Measurements from ENCODE around the gene DRG1. TPM values are rescaled to one million over a fixed set of nuclear protein-coding genes. Genes with fewer than 3 reads are reported as not detected.
"Not testable (repeated sequence)": the region's sequence is repeated elsewhere in the genome, so short reads cannot be mapped to it uniquely, and the experiment has no call there.

DRG1 gene
- polyA plus RNA-seq, 2 of the 4 experiments (the other 2 are of a cell fraction): 77.5 to 90.4 TPM

DNA sequence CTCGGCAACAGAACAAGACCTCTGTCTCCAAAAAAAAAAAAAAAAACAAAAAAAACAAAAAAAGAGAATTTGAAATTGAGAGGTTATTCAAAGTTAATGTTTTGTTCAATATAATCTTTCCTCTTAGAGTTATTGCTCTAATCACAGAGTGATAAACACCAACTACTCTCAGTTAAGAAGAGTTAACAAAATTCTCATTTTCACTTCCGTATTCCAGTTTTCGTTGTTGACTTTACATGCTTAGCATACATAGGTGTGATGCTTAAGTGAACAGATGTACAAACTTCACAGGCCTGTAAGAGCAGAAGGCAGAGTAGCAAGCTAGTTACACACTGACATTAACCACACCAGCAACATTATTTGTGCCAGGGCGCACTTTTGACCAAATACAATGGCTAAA, 77.9 kb downstream of the DRG1 start:
- no peak overlapping the region for H3K27ac ChIP-seq
- no peak overlapping the region for H3K4me3 ChIP-seq
- POLR2A ChIA-PET: no interaction called here
- 97% methylated on average over 4 of the region's 4 CpGs for WGBS (ENCODE audit: missing lambda C conversion rate)
- no peaks in the 10 kb centered on the region for H3K9me3 ChIP-seq
- CTCF ChIA-PET: interaction anchor here (0.6 kb wide), 1 partner anchor 135 kb away, joined by 4 read pairs; no protein-coding TSS in a partner anchor
- DNase-seq (ENCODE audit: low read depth in 1 of 2, low spot score in 1 of 2) (no peak), ATAC-seq (no peak), FAIRE-seq (no peak)
- H3K4me1 ChIP-seq: no peaks in the 10 kb centered on the region
- H3K4me2 ChIP-seq: no peak overlapping the region
- TF ChIP-seq MAFK (IDR thresholded peaks at IDR 0.05; ENCODE audit: partially characterized antibody): no peak
- no peak for TF ChIP-seq RAD21 (conservative IDR thresholded peaks at IDR 0.05 in 1 of 2, IDR thresholded peaks at IDR 0.05 in 1 of 2)
- no peak for TF ChIP-seq CBX2 (IDR thresholded peaks at IDR 0.05; ENCODE audit: borderline replicate concordance, low read depth)
- TF ChIP-seq KDM5A (IDR thresholded peaks at IDR 0.05): no peak
- no peak for TF ChIP-seq ESRRA (IDR thresholded peaks at IDR 0.05; ENCODE audit: borderline replicate concordance, low read length)
- no peak for TF ChIP-seq BCL3 (IDR thresholded peaks at IDR 0.05)
- no peak for TF ChIP-seq HOXB5 (CRISPR knock-in tag; IDR thresholded peaks at IDR 0.05)
- no peak for TF ChIP-seq EHMT2 (IDR thresholded peaks at IDR 0.05; ENCODE audit: low read depth)
- no peak for TF ChIP-seq RNF2 (IDR thresholded peaks at IDR 0.05; ENCODE audit: borderline replicate concordance, low read depth)
- TF ChIP-seq POLR2AphosphoS2 (conservative IDR thresholded peaks at IDR 0.05; ENCODE audit: low read length): no peak
- no peak for TF ChIP-seq FOSL2 (IDR thresholded peaks at IDR 0.05)
- TF ChIP-seq FOSL2 (CRISPR knock-in tag; IDR thresholded peaks at IDR 0.05): no peak
- TF ChIP-seq GATA3 (IDR thresholded peaks at IDR 0.05; ENCODE audit: borderline replicate concordance): no peak
- TF ChIP-seq HES2 (IDR thresholded peaks at IDR 0.05): no peak
- TF ChIP-seq, protein P1, sequence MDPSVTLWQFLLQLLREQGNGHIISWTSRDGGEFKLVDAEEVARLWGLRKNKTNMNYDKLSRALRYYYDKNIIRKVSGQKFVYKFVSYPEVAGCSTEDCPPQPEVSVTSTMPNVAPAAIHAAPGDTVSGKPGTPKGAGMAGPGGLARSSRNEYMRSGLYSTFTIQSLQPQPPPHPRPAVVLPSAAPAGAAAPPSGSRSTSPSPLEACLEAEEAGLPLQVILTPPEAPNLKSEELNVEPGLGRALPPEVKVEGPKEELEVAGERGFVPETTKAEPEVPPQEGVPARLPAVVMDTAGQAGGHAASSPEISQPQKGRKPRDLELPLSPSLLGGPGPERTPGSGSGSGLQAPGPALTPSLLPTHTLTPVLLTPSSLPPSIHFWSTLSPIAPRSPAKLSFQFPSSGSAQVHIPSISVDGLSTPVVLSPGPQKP (IDR thresholded peaks at IDR 0.05; ENCODE audit: low read depth, low read length): no peak
- TF ChIP-seq, protein P2, sequence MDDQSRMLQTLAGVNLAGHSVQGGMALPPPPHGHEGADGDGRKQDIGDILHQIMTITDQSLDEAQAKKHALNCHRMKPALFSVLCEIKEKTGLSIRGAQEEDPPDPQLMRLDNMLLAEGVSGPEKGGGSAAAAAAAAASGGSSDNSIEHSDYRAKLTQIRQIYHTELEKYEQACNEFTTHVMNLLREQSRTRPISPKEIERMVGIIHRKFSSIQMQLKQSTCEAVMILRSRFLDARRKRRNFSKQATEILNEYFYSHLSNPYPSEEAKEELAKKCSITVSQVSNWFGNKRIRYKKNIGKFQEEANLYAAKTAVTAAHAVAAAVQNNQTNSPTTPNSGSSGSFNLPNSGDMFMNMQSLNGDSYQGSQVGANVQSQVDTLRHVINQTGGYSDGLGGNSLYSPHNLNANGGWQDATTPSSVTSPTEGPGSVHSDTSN (IDR thresholded peaks at IDR 0.05): no peak
- TF ChIP-seq HMGXB4 (CRISPR knock-in tag; IDR thresholded peaks at IDR 0.05; ENCODE audit: borderline replicate concordance): no peak
- TF ChIP-seq ZC3H11A (IDR thresholded peaks at IDR 0.05): no peak
- TF ChIP-seq, protein P3, sequence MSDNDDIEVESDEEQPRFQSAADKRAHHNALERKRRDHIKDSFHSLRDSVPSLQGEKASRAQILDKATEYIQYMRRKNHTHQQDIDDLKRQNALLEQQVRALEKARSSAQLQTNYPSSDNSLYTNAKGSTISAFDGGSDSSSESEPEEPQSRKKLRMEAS (IDR thresholded peaks at IDR 0.05): no peak
- no peak for TF ChIP-seq JUNB (IDR thresholded peaks at IDR 0.05)
- TF ChIP-seq ZSCAN20 (CRISPR knock-in tag; IDR thresholded peaks at IDR 0.05): no peak

DNA sequence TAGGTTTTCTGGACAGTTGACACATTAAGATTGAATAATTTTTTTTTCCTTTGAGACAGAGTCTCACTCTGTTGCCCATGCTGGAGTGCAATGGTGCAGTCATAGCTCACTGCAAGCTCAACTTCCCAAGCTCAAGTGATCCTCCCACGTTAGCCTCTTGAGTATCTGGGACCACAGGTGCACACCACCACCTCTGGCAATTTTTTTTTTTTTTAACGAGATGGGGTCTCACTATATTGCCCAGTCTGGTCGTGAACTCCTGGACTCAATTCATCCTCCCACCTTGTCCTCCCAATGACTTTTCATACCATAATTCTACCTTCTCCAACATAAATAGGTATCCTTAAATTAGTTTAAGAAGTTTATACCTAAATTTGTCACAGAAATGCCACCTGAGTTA, 81.7 kb downstream of the DRG1 start:
- H3K27ac ChIP-seq: no peak overlapping the region
- no peak for FAIRE-seq
- ChIA-PET POLR2A (no interaction called here), CTCF (no interaction called here)
- H3K4me1 ChIP-seq: no peaks in the 10 kb centered on the region
- no peak for TF ChIP-seq FOSL2 (IDR thresholded peaks at IDR 0.05)
- TF ChIP-seq FOSL2 (CRISPR knock-in tag; IDR thresholded peaks at IDR 0.05): no peak
- TF ChIP-seq CEBPB (IDR thresholded peaks at IDR 0.05): no peak
- no peak for TF ChIP-seq CHD2 (IDR thresholded peaks at IDR 0.05; ENCODE audit: low read length, partially characterized antibody)
- no peak for TF ChIP-seq BHLHE40 (IDR thresholded peaks at IDR 0.05; ENCODE audit: low read depth, low read length)
- TF ChIP-seq FOSB (CRISPR knock-in tag; IDR thresholded peaks at IDR 0.05): no peak
- TF ChIP-seq CHD4 (IDR thresholded peaks at IDR 0.05; ENCODE audit: borderline replicate concordance): no peak
- TF ChIP-seq EHF (CRISPR knock-in tag; IDR thresholded peaks at IDR 0.05): no peak
- TF ChIP-seq, protein P2 (IDR thresholded peaks at IDR 0.05): no peak
- no peak for TF ChIP-seq HOXB13 (CRISPR knock-in tag; IDR thresholded peaks at IDR 0.05; ENCODE audit: low read depth)
- no peak for TF ChIP-seq POLR2AphosphoS2 (conservative IDR thresholded peaks at IDR 0.05; ENCODE audit: low read length)
- no peak for TF ChIP-seq BCL3 (IDR thresholded peaks at IDR 0.05)
- no peak overlapping the region for H3K4me2 ChIP-seq
- no peak for ATAC-seq
- no peak overlapping the region for H3K4me3 ChIP-seq
- no peaks in the 10 kb centered on the region for H3K9me3 ChIP-seq
- WGBS (ENCODE audit: missing lambda C conversion rate): 89% methylated on average over 3 of the region's 3 CpGs
- DNase-seq (ENCODE audit: low read depth in 1 of 2, low spot score in 1 of 2): no peak

- H3K9me3 ChIP-seq; H3K27ac ChIP-seq; CTCF ChIA-PET; DNase-seq (ENCODE audit: low read depth in 1 of 2, low spot score in 1 of 2); H3K4me2 ChIP-seq; H3K4me3 ChIP-seq; H3K4me1 ChIP-seq; ATAC-seq; FAIRE-seq; POLR2A ChIA-PET: not testable (repeated sequence)
- 92% methylated on average over 8 of the region's 8 CpGs for WGBS (ENCODE audit: missing lambda C conversion rate)
Observed at GRCh38 chr22:31482470-31482869, 83.1 kb downstream of the DRG1 start.

All from A549 (cell line).